GM23248 (cell line): ENCODE data around the gene TRIP12. TPM values are rescaled to one million over a fixed set of nuclear protein-coding genes. Genes with fewer than 3 reads are reported as not detected.

Experiments
- DNase-seq: peaks from one replicate; pipeline ENCODE4 v3.0.0-alpha.2; 2015
- H2AFZ ChIP-seq: fragments of 200-600 bp; sonication (generic); 2 replicates; pipeline ENCODE4 v1.6.1; 2016; ENCODE audit warnings: antibody characterized with exemption
- H3F3A ChIP-seq: fragments of 200-600 bp; sonication (generic); 2 replicates; pipeline ENCODE4 v1.6.1; 2016; ENCODE audit warnings: mild to moderate bottlenecking, antibody characterized with exemption, mixed run types; ENCODE audit not compliant: insufficient read depth
- H3K27ac ChIP-seq: fragments of 200-600 bp; sonication (generic); 2 replicates; pipeline ENCODE4 v1.5.1; 2016; ENCODE audit warnings: mild to moderate bottlenecking
- H3K27me3 ChIP-seq: fragments of 200-600 bp; sonication (generic); replicated peaks from 2 replicates; pipeline ENCODE4 v1.6.1; 2016; ENCODE audit warnings: mild to moderate bottlenecking; ENCODE audit not compliant: insufficient read depth
- H3K36me3 ChIP-seq: fragments of 200-600 bp; sonication (generic); 2 replicates; pipeline ENCODE4 v1.6.1; 2016; ENCODE audit warnings: low read depth, mild to moderate bottlenecking
- H3K4me1 ChIP-seq: fragments of 200-600 bp; sonication (generic); 2 replicates; pipeline ENCODE4 v1.6.1; 2016; ENCODE audit warnings: mild to moderate bottlenecking; ENCODE audit not compliant: insufficient read depth
- H3K4me2 ChIP-seq: fragments of 200-600 bp; sonication (generic); one replicate; pipeline ENCODE4 v1.6.1; 2016; ENCODE audit warnings: mild to moderate bottlenecking; ENCODE audit not compliant: unreplicated experiment
- H3K4me3 ChIP-seq: fragments of 200-600 bp; sonication (generic); 2 replicates; pipeline ENCODE4 v1.5.1; 2016; ENCODE audit warnings: mild to moderate bottlenecking
- H3K79me2 ChIP-seq: fragments of 200-600 bp; sonication (generic); 2 replicates; pipeline ENCODE4 v1.6.1; 2016; ENCODE audit warnings: mild to moderate bottlenecking; ENCODE audit not compliant: insufficient read depth
- H3K9ac ChIP-seq: fragments of 200-600 bp; sonication (generic); 2 replicates; pipeline ENCODE4 v1.6.1; 2016; ENCODE audit warnings: mild to moderate bottlenecking
- H3K9me2 ChIP-seq: fragments of 200-600 bp; sonication (generic); 2 replicates; pipeline ENCODE4 v1.6.1; 2016; ENCODE audit warnings: mixed run types, mild to moderate bottlenecking, moderate library complexity; ENCODE audit not compliant: insufficient read depth
- H3K9me3 ChIP-seq: fragments of 200-600 bp; sonication (generic); one replicate; pipeline ENCODE4 v1.6.1; 2017; ENCODE audit warnings: low read depth
- H4K20me1 ChIP-seq: fragments of 200-600 bp; sonication (generic); 2 replicates; pipeline ENCODE4 v1.6.0; 2016; ENCODE audit not compliant: insufficient read depth
- EZH2 ChIP-seq: fragments of 200-600 bp; sonication (generic); IDR thresholded peaks from 2 replicates; pipeline ENCODE4 v1.6.1; 2018; ENCODE audit warnings: antibody characterized with exemption, mild to moderate bottlenecking; ENCODE audit not compliant: insufficient read depth, poor library complexity, severe bottlenecking
- EZH2phosphoT487 ChIP-seq: fragments of 200-600 bp; sonication (generic); IDR thresholded peaks from 2 replicates; pipeline ENCODE4 v1.6.1; 2018; ENCODE audit warnings: antibody characterized with exemption, moderate library complexity, mild to moderate bottlenecking, low read depth; ENCODE audit not compliant: insufficient read depth
- WGBS, 2 experiments: methylation state at CpG; one replicate each; pipeline ENCODE4 v1.1.6; 2015 to 2017; ENCODE audit warnings: low lambda C conversion rate in 2 of 2, low coverage in 1 of 2; ENCODE audit errors: missing lambda C conversion rate in 2 of 2; 5-methylcytosine and 5-hydroxymethylcytosine counted together
- in situ Hi-C: fragments of 300-500 bp; cut with MboI; formaldehyde crosslinking; loops from 2 replicates; pipeline ENCODE4 v1.15.0; 2020
- polyA plus RNA-seq: library from polyadenylated mRNA; unstranded; fragments of >200 nt; fragmentation: Nextera tagmentation; extraction: Ambion mirVana; gene quantifications from 2 replicates; pipeline ENCODE4 v1.2.1, GENCODE V29; 2016
- total RNA-seq: library from RNA; depleted of rRNA; stranded (reverse); fragments of >200 nt; shearing (Covaris generic); gene quantifications from 2 replicates; pipeline ENCODE4 v1.2.3, GENCODE V29; 2014

Gene TRIP12
- total and polyA plus RNA-seq, 2 experiments from 2014 or later, result 52.2 to 124 TPM

DNA sequence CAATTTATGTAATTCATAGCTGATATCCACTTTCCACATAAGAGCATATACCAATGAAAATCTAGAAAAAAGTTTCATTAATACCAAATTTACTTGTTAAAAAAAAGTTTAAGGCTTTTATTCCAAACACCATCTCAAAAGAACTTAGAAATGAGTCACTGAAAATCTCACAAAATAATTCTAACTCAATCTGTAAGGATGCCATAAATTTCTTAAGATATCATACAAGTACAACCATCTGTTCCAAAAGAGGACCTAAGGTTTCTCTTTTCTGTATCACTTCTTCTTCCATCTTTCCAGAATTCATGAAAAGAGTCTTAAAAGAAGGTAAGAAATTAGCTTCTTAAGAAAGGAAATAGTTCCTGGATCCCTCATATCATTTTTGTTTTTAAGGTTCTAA is 60.4 kb downstream of the TRIP12 start:
- H3K4me3 ChIP-seq, result no peak overlapping the region
- H3K9me2 ChIP-seq, result no peaks in the 10 kb centered on the region
- no peak overlapping the region for H3K27ac ChIP-seq
- H2AFZ ChIP-seq, result no peak overlapping the region
- DNase-seq, result peak; percentile 42
- no peaks in the 10 kb centered on the region; the same call in 1 of the 2 replicates for H3F3A ChIP-seq
- TF ChIP-seq EZH2, result no peak
- no peak for TF ChIP-seq EZH2phosphoT487
- peaks cover 100% of the 10 kb centered on the region for H3K79me2 ChIP-seq
- peaks cover 4% of the 10 kb centered on the region; the same call in 1 of the 2 replicates for H4K20me1 ChIP-seq
- peaks cover 14% of the 10 kb centered on the region; the same call in 1 of the 2 replicates for H3K4me1 ChIP-seq
- peaks cover 20% of the 10 kb centered on the region for H3K36me3 ChIP-seq
- H3K9ac ChIP-seq, result no peak overlapping the region
- no peaks in the 10 kb centered on the region for H3K27me3 ChIP-seq
- no peak overlapping the region for H3K4me2 ChIP-seq
- no peaks in the 10 kb centered on the region for H3K9me3 ChIP-seq
- in situ Hi-C loops, result no loop called here

DNA sequence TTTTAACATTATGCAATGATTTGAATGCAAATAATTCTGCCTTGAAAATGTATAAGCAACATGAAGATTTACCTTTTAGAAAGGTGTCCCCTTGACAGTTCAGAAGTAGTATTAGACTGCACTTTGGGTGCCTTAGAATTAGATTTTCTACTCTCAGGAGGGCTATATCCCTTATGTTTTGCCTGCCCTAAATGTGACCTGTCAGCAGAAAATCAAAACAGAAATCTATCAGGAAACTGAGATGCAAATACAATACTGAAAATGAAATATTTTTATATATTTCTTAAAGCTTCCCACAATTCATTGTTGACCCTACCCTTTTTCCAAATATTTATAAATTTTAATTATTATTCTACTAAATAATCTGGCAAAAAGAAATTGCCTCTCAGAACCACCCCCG is 61.5 kb downstream of the TRIP12 start:
- DNase-seq, result no peak
- Histone ChIP-seq H3K27ac (no peak overlapping the region), H2AFZ (no peak overlapping the region), H3K4me3 (no peak overlapping the region), H3K9ac (no peak overlapping the region), H3K9me2 (no peaks in the 10 kb centered on the region), H3F3A (no peaks in the 10 kb centered on the region; the same call in none of the 2 replicates), H3K79me2 (peaks cover 100% of the 10 kb centered on the region), H3K27me3 (no peaks in the 10 kb centered on the region), H3K4me1 (peaks cover 14% of the 10 kb centered on the region; the same call in 1 of the 2 replicates), H3K36me3 (peaks cover 29% of the 10 kb centered on the region), H3K9me3 (no peaks in the 10 kb centered on the region), H4K20me1 (peaks cover 4% of the 10 kb centered on the region; the same call in 1 of the 2 replicates), H3K4me2 (no peak overlapping the region)
- in situ Hi-C loops, result no loop called here
- 96 to 100% methylated on average over 1 of the region's 1 CpG for WGBS, 2 experiments
- TF ChIP-seq EZH2phosphoT487, result no peak
- no peak for TF ChIP-seq EZH2

- H2AFZ ChIP-seq, result no peak overlapping the region
- in situ Hi-C loops, result no loop called here
- H3K9ac ChIP-seq, result no peak overlapping the region
- H3K27me3 ChIP-seq, result no peaks in the 10 kb centered on the region
- H3K9me3 ChIP-seq, result no peaks in the 10 kb centered on the region
- WGBS, 2 experiments, result 94 to 99% methylated on average over 3 of the region's 3 CpGs
- no peak overlapping the region for H3K4me2 ChIP-seq
- peaks cover 32% of the 10 kb centered on the region for H3K36me3 ChIP-seq
- no peak overlapping the region for H3K27ac ChIP-seq
- H3K79me2 ChIP-seq, result peaks cover 100% of the 10 kb centered on the region
- peaks cover 4% of the 10 kb centered on the region; the same call in 1 of the 2 replicates for H4K20me1 ChIP-seq
- DNase-seq, result no peak
- H3K4me3 ChIP-seq, result no peak overlapping the region
- H3K9me2 ChIP-seq, result no peaks in the 10 kb centered on the region
- H3F3A ChIP-seq, result no peaks in the 10 kb centered on the region; the same call in none of the 2 replicates
- TF ChIP-seq EZH2phosphoT487, result no peak
- no peak for TF ChIP-seq EZH2
- H3K4me1 ChIP-seq, result peaks cover 11% of the 10 kb centered on the region; the same call in 1 of the 2 replicates
Observed at GRCh38 chr2:229858351-229858750, 63.5 kb downstream of the TRIP12 start.

GRCh38 chr2:229857634-229858033 is 64.2 kb downstream of the TRIP12 start:
- Histone ChIP-seq H3K79me2 (peaks cover 100% of the 10 kb centered on the region), H3K36me3 (peaks cover 32% of the 10 kb centered on the region)
- in situ Hi-C loops, result no loop called here

GRCh38 chr2:229856413-229856812 is 65.4 kb downstream of the TRIP12 start:
- Histone ChIP-seq H3F3A (peaks cover 6% of the 10 kb centered on the region), H3K4me1 (peaks cover 6% of the 10 kb centered on the region; the same call in 1 of the 2 replicates), H3K79me2 (peaks cover 99% of the 10 kb centered on the region), H2AFZ (no peak overlapping the region), H3K36me3 (peaks cover 32% of the 10 kb centered on the region), H3K9ac (no peak overlapping the region), H3K9me3 (no peaks in the 10 kb centered on the region), H3K4me3 (no peak overlapping the region), H4K20me1 (peaks cover 3% of the 10 kb centered on the region; the same call in 1 of the 2 replicates), H3K9me2 (no peaks in the 10 kb centered on the region), H3K27ac (no peak overlapping the region), H3K4me2 (no peak overlapping the region), H3K27me3 (no peaks in the 10 kb centered on the region)
- in situ Hi-C loops, result no loop called here
- no peak for DNase-seq
- TF ChIP-seq EZH2phosphoT487, result no peak
- no peak for TF ChIP-seq EZH2

More at GRCh38 chr2:229857634-229858033, 64.2 kb downstream of the TRIP12 start:
- Histone ChIP-seq H3K9me2 (no peaks in the 10 kb centered on the region), H3K4me2 (no peak overlapping the region), H3K4me3 (no peak overlapping the region), H3K9me3 (no peaks in the 10 kb centered on the region), H3K9ac (no peak overlapping the region), H3K27me3 (no peaks in the 10 kb centered on the region), H3F3A (peaks cover 4% of the 10 kb centered on the region), H2AFZ (no peak overlapping the region), H3K27ac (no peak overlapping the region), H3K4me1 (peaks cover 11% of the 10 kb centered on the region; the same call in 1 of the 2 replicates), H4K20me1 (peaks cover 4% of the 10 kb centered on the region; the same call in 1 of the 2 replicates)
- TF ChIP-seq EZH2phosphoT487 (no peak), EZH2 (no peak)
- no peak for DNase-seq
- 100% methylated on average over 1 of the region's 1 CpG for WGBS, 2 experiments
